Activated CD4-positive, alpha-beta memory T cell treated with anti-CD3 and anti-CD28 coated beads, Interleukin-2, amount 10 ng/mL, durations not matched to agents 7 days and 5 days (primary cell): Measurements from ENCODE around the gene CRB1. TPM values are rescaled to one million over a fixed set of nuclear protein-coding genes. Genes with fewer than 3 reads are reported as not detected.

Experiments used
- CTCF ChIA-PET: fragments of 350-600 bp; sonication (Branson Sonifier 250); formaldehyde crosslinking; loops from one replicate; lab custom pipeline; 2021; ENCODE audit warnings: antibody characterized with exemption, inconsistent platforms; lab: Charles Lee
- POLR2A ChIA-PET: fragments of 350-600 bp; sonication (Branson Sonifier 250); formaldehyde crosslinking; loops from one replicate; lab custom pipeline; 2021; ENCODE audit warnings: antibody characterized with exemption; lab: Charles Lee
- DNase-seq: peaks from one replicate; pipeline ENCODE4 v3.0.0-alpha.2; 2020
- H3K27ac Mint-ChIP-seq: one replicate; pipeline ENCODE4 v1.8.0; 2021; ENCODE audit warnings: mild to moderate bottlenecking, mixed read lengths
- H3K27me3 Mint-ChIP-seq: one replicate; pipeline ENCODE4 v1.8.0; 2021; ENCODE audit warnings: mixed read lengths
- H3K36me3 Mint-ChIP-seq: one replicate; pipeline ENCODE4 v1.8.0; 2021; ENCODE audit warnings: low read depth, mixed read lengths
- H3K4me1 Mint-ChIP-seq: one replicate; pipeline ENCODE4 v1.8.0; 2021; ENCODE audit warnings: mixed read lengths
- H3K4me3 Mint-ChIP-seq: one replicate; pipeline ENCODE4 v1.8.0; 2021; ENCODE audit warnings: mild to moderate bottlenecking, mixed read lengths
- H3K9me3 Mint-ChIP-seq: one replicate; pipeline ENCODE4 v1.8.0; 2021; ENCODE audit warnings: mixed read lengths
- total RNA-seq, 2 experiments: library from RNA; stranded (reverse); gene quantifications; one replicate each; pipeline ENCODE4 v1.2.3, GENCODE V29; 2021

Gene CRB1
- total RNA-seq, 2 experiments from 2014 or later, result not detected

DNA sequence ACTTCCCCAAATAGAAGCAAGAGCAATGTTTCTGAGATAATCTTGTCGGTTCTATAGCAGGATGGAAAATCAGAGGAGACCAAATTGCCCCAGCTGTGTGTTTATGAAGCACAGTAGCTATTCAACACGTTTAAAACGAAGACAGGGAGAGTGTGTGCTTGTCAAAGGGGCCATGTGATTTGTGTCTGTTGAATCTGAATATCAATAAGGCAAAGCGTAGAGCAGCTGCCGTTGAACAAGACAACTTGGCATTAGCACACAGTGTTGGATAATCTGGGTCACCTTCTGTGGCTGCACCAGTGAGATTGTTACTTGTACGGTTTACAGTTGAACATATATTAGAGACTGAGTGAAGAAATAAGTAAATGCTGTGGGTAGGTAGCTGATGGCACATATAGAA is 1.0 kb downstream of the CRB1 start:
- POLR2A ChIA-PET, result no interaction called here
- Mint-ChIP-seq H3K4me3 (no peak overlapping the region), H3K4me1 (no peaks in the 10 kb centered on the region)

DNA sequence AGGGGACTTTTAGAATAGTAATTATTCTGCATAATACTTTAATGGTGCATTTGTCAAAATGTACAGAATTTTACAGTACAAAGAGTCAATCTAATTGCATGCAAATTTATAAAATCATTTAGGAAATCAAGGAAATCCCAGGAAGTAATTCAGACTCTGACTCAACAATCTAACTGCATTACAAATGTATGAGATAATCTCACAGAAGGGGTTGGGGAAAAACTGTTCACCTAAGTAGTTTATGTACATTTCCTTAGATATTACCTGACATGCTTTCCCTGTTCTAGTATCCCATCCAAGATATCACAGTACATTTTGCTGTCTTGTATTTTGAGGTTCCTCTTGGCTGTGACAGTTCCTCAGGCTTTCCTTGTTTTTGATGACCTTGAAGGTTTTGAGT is 4.7 kb downstream of the CRB1 start:
- no peaks in the 10 kb centered on the region for H3K9me3 Mint-ChIP-seq

More for the DNA sequence above, 1.0 kb downstream of the CRB1 start:
- H3K9me3 Mint-ChIP-seq, result no peaks in the 10 kb centered on the region
- no peak for DNase-seq
- H3K36me3 Mint-ChIP-seq, result no peaks in the 10 kb centered on the region
- H3K27me3 Mint-ChIP-seq, result peaks cover 3% of the 10 kb centered on the region
- CTCF ChIA-PET, result no interaction called here
- no peak overlapping the region for H3K27ac Mint-ChIP-seq

DNA sequence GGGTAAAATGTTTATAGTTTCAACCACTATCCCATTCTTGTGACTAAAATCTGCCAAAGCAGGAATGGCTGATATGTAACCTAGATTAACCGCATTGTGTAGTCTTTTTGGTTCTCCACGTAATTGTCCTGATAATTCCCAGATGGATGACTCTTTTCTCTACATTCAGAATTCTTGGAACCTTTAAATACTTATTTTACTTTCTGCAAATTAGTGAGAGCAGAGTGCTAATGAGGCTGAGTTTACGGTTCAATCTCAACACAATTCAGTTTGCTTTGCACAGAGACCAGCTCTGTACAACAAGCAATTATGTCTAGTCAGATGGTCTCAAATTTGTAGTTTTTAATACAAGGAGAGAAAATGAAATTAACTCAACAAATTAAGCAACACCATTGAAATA is 9.1 kb downstream of the CRB1 start:
- DNase-seq, result no peak
- ChIA-PET POLR2A (no interaction called here), CTCF (no interaction called here)
- no peaks in the 10 kb centered on the region for H3K4me1 Mint-ChIP-seq
- H3K4me3 Mint-ChIP-seq, result no peak overlapping the region
- H3K27ac Mint-ChIP-seq, result no peak overlapping the region
- H3K9me3 Mint-ChIP-seq, result no peaks in the 10 kb centered on the region
- peaks cover 4% of the 10 kb centered on the region for H3K27me3 Mint-ChIP-seq
- H3K36me3 Mint-ChIP-seq, result no peaks in the 10 kb centered on the region

More for the DNA sequence above, 4.7 kb downstream of the CRB1 start:
- Mint-ChIP-seq H3K27ac (no peak overlapping the region), H3K4me1 (no peaks in the 10 kb centered on the region), H3K4me3 (no peak overlapping the region), H3K36me3 (no peaks in the 10 kb centered on the region), H3K27me3 (peaks cover 3% of the 10 kb centered on the region)
- ChIA-PET POLR2A (no interaction called here), CTCF (no interaction called here)
- DNase-seq, result no peak

DNA sequence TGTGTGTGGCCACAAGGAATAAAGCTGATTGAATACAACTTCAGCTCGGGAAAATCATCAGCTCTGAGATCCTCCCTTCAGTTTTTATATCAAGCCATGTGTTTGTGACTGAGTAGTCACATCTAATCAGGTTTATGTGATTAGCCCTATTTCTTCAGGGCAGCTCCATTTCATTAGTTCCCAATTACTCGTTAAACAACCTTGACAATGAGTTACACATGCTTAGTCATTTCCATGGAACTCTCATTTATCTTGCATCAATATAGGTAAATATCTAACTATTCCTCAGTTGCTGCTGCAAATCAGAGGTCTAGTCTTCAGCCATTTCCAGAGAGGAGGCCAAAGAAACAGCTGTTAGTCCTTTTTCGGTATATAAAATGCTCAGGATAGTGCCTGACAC is 16.3 kb downstream of the CRB1 start:
- POLR2A ChIA-PET, result no interaction called here
- H3K36me3 Mint-ChIP-seq, result no peaks in the 10 kb centered on the region
- no peak overlapping the region for H3K4me3 Mint-ChIP-seq
- no peak for DNase-seq
- H3K9me3 Mint-ChIP-seq, result no peaks in the 10 kb centered on the region
- H3K27me3 Mint-ChIP-seq, result peaks cover 9% of the 10 kb centered on the region
- no peak overlapping the region for H3K27ac Mint-ChIP-seq
- H3K4me1 Mint-ChIP-seq, result no peaks in the 10 kb centered on the region
- CTCF ChIA-PET, result interaction anchor here (1.1 kb wide), 1 partner anchor 14 kb away, joined by 3 read pairs; no protein-coding TSS in a partner anchor

DNA sequence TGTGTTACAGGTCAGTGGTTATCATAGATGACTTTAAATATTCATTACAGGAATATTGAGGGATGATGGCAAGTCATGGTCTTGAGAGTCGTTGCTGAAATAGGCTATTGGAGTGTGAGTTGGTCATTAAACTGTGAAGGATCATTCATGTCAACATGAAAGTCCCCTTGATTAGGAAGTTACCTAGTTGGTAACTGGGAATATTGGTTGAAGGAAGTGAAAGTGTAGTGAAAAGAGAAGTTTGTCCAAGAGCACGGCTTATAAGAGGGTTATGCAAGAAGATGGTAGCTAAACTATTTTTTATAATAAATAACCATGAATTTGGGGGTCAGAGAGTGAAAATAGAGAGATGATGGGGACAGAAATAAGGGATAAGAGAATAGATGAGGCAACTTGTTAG is 16.9 kb downstream of the CRB1 start:
- DNase-seq, result no peak
- H3K27me3 Mint-ChIP-seq, result peaks cover 9% of the 10 kb centered on the region
- POLR2A ChIA-PET, result no interaction called here
- no peak overlapping the region for H3K4me3 Mint-ChIP-seq
- H3K27ac Mint-ChIP-seq, result no peak overlapping the region
- H3K9me3 Mint-ChIP-seq, result no peaks in the 10 kb centered on the region
- H3K36me3 Mint-ChIP-seq, result no peaks in the 10 kb centered on the region
- H3K4me1 Mint-ChIP-seq, result no peaks in the 10 kb centered on the region
- CTCF ChIA-PET, result interaction anchor here (1.1 kb wide), 1 partner anchor 15 kb away, joined by 3 read pairs; no protein-coding TSS in a partner anchor

DNA sequence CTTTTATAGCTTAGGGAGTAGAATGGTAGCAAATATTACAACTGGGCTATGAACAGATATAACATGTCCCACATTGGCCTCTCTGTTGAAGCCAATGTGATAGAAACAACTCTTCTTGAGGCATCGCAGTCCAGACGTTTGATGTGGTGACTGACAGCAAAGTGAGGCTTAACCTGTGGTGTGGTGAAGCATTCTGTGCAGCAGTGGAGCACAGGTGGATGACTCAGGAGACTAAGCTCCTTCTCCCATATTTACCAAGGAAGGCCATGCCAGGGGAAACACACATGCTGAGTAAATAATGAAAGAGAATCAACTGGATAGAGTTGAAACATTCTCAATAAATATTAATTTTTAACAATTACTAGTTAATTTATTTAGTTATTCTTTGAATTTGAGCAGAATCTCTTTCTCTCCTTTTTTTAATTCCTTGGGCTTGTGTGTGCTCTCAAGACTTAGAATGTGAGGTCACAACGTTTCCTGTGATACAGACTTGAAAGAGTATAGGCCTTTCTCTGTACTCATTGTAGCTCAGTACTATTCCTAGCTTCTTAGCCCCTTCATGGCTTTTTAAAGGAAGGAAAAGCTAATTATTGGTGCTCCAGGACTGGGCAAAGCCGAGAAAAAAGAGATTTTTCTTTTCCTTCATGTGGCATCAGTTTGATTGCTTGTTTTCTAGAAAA is 17.6 kb downstream of the CRB1 start:
- H3K27me3 Mint-ChIP-seq, result peaks cover 9% of the 10 kb centered on the region
- CTCF ChIA-PET, result no interaction called here
- no peaks in the 10 kb centered on the region for H3K9me3 Mint-ChIP-seq

DNA sequence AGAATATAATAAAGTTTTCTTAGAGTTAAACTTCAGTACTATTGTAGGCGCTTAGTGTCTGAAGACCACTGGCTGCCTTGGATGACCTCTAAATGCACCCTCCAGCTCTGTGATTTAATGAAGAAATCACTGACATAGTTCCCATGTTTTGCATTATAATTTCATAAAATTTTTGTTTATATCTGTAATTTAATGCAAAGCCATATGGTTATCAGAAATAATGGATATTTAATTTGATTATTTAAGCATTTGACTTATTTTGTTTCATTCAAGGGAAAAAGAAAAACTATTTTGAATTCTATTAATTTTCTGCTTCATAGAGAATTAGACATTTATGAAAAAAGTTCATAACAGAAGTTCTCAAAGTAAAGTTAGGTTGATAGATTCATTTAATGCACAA is 18.6 kb downstream of the CRB1 start:
- no peaks in the 10 kb centered on the region for H3K36me3 Mint-ChIP-seq
- H3K9me3 Mint-ChIP-seq, result no peaks in the 10 kb centered on the region

More for the DNA sequence above, 17.6 kb downstream of the CRB1 start:
- POLR2A ChIA-PET, result no interaction called here
- H3K4me1 Mint-ChIP-seq, result no peaks in the 10 kb centered on the region
- H3K4me3 Mint-ChIP-seq, result no peak overlapping the region
- DNase-seq, result no peak
- no peak overlapping the region for H3K27ac Mint-ChIP-seq
- H3K36me3 Mint-ChIP-seq, result no peaks in the 10 kb centered on the region

DNA sequence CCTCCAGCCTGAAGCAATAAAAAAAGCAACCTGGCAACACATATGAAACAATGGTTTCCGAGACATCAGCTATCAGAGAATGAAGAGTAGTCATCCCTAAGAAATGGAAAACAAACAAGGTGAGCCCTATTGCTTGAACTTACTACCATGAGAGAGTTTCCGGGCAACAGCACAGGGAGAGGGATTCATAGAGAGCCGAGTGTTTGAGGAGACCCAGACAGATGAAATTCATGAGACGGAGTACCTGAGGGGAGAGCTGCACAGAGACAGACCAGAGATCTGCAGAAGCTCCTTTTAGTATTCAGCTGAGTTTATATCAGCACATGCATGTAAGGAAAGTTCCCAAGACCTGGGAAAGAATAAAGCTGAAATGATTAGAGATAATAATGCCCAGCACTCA is 19.8 kb downstream of the CRB1 start:
- ChIA-PET POLR2A (no interaction called here), CTCF (no interaction called here)
- H3K27ac Mint-ChIP-seq, result no peak overlapping the region
- no peak for DNase-seq
- H3K36me3 Mint-ChIP-seq, result no peaks in the 10 kb centered on the region
- peaks cover 13% of the 10 kb centered on the region for H3K27me3 Mint-ChIP-seq
- no peak overlapping the region for H3K4me3 Mint-ChIP-seq
- no peaks in the 10 kb centered on the region for H3K9me3 Mint-ChIP-seq
- no peaks in the 10 kb centered on the region for H3K4me1 Mint-ChIP-seq

More for the DNA sequence above, 18.6 kb downstream of the CRB1 start:
- ChIA-PET POLR2A (no interaction called here), CTCF (interaction anchor here (0.8 kb wide), 1 partner anchor 113 kb away, joined by 3 read pairs; no protein-coding TSS in a partner anchor)
- Mint-ChIP-seq H3K4me3 (no peak overlapping the region), H3K27me3 (peaks cover 7% of the 10 kb centered on the region), H3K4me1 (no peaks in the 10 kb centered on the region), H3K27ac (no peak overlapping the region)
- DNase-seq, result no peak

DNA sequence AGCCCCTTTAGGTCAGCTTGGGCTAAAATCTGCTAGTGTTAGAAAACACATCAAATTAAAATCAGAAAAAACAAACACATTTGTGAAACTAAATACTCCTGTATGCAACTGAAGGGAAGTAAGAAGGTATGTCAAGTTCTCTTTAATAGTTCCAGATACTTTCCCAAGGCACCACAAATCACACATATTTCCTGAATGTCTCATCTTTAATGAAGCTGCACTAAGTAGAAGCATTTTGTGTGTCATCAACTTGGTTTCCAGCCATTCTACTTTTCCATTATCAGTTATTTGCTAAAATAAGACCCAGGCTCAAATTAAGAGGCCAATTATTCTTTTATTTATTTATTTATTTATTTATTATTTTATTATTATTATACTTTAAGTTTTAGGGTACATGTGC is 34.7 kb downstream of the CRB1 start:
- no peak overlapping the region for H3K4me3 Mint-ChIP-seq
- DNase-seq, result no peak
- H3K9me3 Mint-ChIP-seq, result no peaks in the 10 kb centered on the region
- ChIA-PET CTCF (no interaction called here), POLR2A (no interaction called here)
- H3K27ac Mint-ChIP-seq, result no peak overlapping the region
- no peaks in the 10 kb centered on the region for H3K36me3 Mint-ChIP-seq
- no peaks in the 10 kb centered on the region for H3K4me1 Mint-ChIP-seq
- H3K27me3 Mint-ChIP-seq, result peaks cover 6% of the 10 kb centered on the region

DNA sequence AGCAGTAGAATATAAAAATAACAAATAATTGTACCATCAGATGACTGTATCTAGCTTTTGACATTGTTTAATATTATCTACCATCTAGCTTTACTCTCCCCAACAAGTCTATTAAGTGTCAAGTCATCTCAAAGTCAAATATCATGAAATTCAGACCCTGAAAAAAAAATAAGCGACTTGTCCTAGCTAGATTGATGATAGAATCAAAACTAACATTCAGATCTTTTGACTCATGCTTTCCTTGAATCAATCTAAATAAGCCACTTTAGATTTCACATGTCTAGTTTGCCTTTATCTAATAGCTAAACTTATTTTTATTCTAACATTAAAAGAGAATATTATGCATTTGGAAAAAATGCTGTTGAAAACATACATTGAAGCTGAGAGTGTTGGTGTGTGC is 35.4 kb downstream of the CRB1 start:
- no peak overlapping the region for H3K4me3 Mint-ChIP-seq
- H3K27ac Mint-ChIP-seq, result no peak overlapping the region
- ChIA-PET POLR2A (no interaction called here), CTCF (no interaction called here)
- H3K36me3 Mint-ChIP-seq, result no peaks in the 10 kb centered on the region
- DNase-seq, result no peak
- no peaks in the 10 kb centered on the region for H3K9me3 Mint-ChIP-seq
- no peaks in the 10 kb centered on the region for H3K4me1 Mint-ChIP-seq
- peaks cover 3% of the 10 kb centered on the region for H3K27me3 Mint-ChIP-seq

DNA sequence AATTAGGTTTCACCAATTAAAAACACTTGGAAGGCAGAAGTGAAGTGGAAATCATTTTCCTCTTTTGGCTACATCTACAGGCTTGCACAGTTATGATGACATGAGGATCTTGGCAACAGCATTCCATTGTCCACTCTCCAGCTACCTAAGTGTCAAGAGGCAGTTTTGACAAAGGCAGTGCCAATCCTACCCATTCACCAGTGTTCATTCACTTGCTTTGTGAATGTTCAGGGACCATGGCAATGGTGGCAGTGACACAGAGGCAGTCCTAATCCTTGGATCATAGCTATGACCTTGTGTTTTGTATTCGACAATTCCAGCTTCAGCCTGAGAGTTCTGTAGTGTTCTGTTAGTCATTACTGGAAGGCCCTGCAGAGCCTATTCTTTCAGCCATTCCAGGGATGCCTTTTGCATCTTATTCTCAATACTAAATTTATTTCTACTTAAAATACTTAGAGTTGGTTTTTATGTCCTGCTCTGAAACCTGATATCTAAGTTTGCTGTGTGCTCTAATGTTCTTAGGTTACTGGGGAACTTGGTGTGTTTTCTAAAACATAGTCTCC is 36.7 kb downstream of the CRB1 start:
- Mint-ChIP-seq H3K27ac (no peak overlapping the region), H3K4me1 (no peaks in the 10 kb centered on the region), H3K9me3 (no peaks in the 10 kb centered on the region), H3K36me3 (no peaks in the 10 kb centered on the region), H3K4me3 (no peak overlapping the region), H3K27me3 (peaks cover 3% of the 10 kb centered on the region)
- DNase-seq, result no peak
- POLR2A ChIA-PET, result no interaction called here
- CTCF ChIA-PET, result no interaction called here

DNA sequence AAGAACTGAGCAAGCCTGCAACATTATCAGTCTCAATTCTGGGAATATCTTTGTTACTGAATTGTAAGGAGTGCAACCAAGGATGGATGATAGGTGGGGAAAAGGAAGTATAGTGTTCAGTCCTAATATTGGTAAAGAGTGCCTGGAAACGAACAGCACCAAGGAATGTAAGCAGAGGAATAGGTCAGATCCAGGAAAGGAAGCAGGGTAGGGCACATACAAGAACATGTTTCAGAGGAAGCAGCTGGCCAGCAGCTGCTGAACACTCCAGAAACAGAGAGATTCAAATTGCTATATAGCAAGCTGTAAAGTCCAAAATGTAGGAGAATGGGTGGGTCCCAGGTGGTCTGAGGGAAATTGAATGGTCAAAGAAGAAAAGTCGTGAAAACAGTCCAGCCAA is 37.9 kb downstream of the CRB1 start:
- Mint-ChIP-seq H3K27ac (no peak overlapping the region), H3K36me3 (no peaks in the 10 kb centered on the region), H3K4me1 (no peaks in the 10 kb centered on the region), H3K27me3 (peaks cover 3% of the 10 kb centered on the region), H3K4me3 (no peak overlapping the region), H3K9me3 (no peaks in the 10 kb centered on the region)
- ChIA-PET POLR2A (no interaction called here), CTCF (no interaction called here)
- DNase-seq, result no peak

DNA sequence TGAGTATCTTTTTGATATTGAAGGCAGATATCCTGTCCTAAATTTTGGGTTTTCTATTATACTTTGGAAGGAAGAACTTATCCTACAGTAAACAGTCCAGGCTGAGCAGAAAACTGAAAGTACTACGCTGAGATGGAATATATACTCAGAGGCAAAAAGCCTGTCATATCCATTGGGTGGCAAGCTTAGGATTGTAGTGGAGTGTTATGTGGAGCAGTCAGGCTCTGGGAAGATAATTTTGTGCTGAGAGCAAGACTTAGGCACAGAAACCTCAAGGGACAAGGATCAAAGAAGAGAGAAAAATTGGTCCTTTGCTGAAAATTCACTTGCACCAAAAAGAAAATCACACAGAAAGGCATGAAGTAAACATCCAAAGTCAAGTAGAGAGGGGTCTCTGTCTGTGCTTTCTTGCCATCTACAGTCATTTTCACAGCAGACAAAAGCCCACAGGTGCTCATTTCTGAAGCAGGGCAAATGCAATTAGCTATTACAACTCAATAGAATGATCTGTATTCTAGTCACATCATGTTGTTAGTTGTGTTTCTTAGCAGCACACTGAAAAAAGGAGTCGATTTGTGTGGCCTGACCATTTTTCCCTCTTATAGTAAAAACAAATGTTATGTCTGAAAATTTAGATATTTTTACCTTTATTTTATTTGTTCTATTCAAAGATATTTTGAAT is 38.5 kb downstream of the CRB1 start:
- H3K4me3 Mint-ChIP-seq, result no peak overlapping the region

More for the DNA sequence above, 38.5 kb downstream of the CRB1 start:
- H3K27ac Mint-ChIP-seq, result no peak overlapping the region
- DNase-seq, result no peak
- POLR2A ChIA-PET, result no interaction called here
- no peaks in the 10 kb centered on the region for H3K9me3 Mint-ChIP-seq
- no peaks in the 10 kb centered on the region for H3K36me3 Mint-ChIP-seq
- H3K4me1 Mint-ChIP-seq, result no peaks in the 10 kb centered on the region
- peaks cover 3% of the 10 kb centered on the region for H3K27me3 Mint-ChIP-seq
- CTCF ChIA-PET, result no interaction called here
